ENCODE measurements around the gene CNP. TPM values are rescaled to one million over a fixed set of nuclear protein-coding genes. Genes with fewer than 3 reads are reported as not detected.

CNP gene
- total and polyA plus RNA-seq, 2 of the 8 experiments (the other 6 are each of a cell fraction or from before 2014, with no cell fraction given): 21.9 to 60.6 TPM

- CTCF ChIA-PET (ENCODE audit: partially characterized antibody): interaction anchor here (0.6 to 11.6 kb wide), 27 partner anchors 8 to 550 kb away, joined by 3 to 205 read pairs (median 4); partner anchors contain the start of genes ACLY, KLHL11, NKIRAS2 and ODAD4
- Histone ChIP-seq H3K36me3 (ENCODE audit: control insufficient read depth in 2 of 4, insufficient read depth in 4 of 4, low read length in 3 of 4) (no peaks in the 10 kb centered on the region), H3K79me1 (ENCODE audit: low read depth, low read length) (no peaks in the 10 kb centered on the region), H3K27ac (ENCODE audit: low read depth, low read length) (no peak overlapping the region), H2BK120ac (replicated peaks; ENCODE audit: low read depth, low read length) (no peak overlapping the region), H2AFZ (ENCODE audit: low read length) (no peak overlapping the region), H3K4me3 (ENCODE audit: extremely low read depth in 1 of 4, insufficient read depth in 2 of 4, low read depth in 3 of 4, low read length in 4 of 4) (no peak overlapping the region), H3K14ac (ENCODE audit: insufficient read length) (no peak overlapping the region), H3K79me2 (ENCODE audit: control insufficient read depth in 1 of 2, insufficient read depth in 2 of 2, low read length in 2 of 2) (no peaks in the 10 kb centered on the region), H3K18ac (ENCODE audit: extremely low read depth, low read length) (no peak overlapping the region), H3K9ac (replicated peaks in 1 of 4; ENCODE audit: extremely low read depth in 1 of 4, low read depth in 3 of 4, low read length in 3 of 4) (no peak overlapping the region), H3K4ac (replicated peaks; ENCODE audit: insufficient read length, low read depth, low read length) (no peak overlapping the region), H2BK20ac (ENCODE audit: low read length) (no peak overlapping the region), H4K20me1 (replicated peaks in 1 of 2; ENCODE audit: control insufficient read depth in 1 of 2, insufficient read depth in 2 of 2, low read length in 2 of 2) (no peaks in the 10 kb centered on the region), H2BK12ac (ENCODE audit: low read depth, low read length) (no peak overlapping the region), H3K4me1 (replicated peaks in 1 of 4; ENCODE audit: control insufficient read depth in 3 of 4, insufficient read depth in 4 of 4, low read length in 3 of 4) (peaks cover 7 to 20% (median 13%) of the 10 kb centered on the region in 4 experiments), H2AK5ac (ENCODE audit: low read depth, low read length) (no peak overlapping the region), H2BK15ac (ENCODE audit: low read length) (no peak overlapping the region; the same call in 1 of the 2 replicates), H2BK5ac (ENCODE audit: low read depth, low read length) (no peak overlapping the region), H3K9me3 (ENCODE audit: insufficient read depth in 2 of 2, low read depth in 1 of 2, low read length in 1 of 2) (no peaks in the 10 kb centered on the region), H4K91ac (replicated peaks; ENCODE audit: insufficient read length, low read length) (no peak overlapping the region), H3K23ac (ENCODE audit: insufficient read length) (no peak overlapping the region), H3K23me2 (ENCODE audit: low read depth, low read length) (peaks cover 6% of the 10 kb centered on the region; the same call in 1 of the 2 replicates), H3K4me2 (ENCODE audit: insufficient read depth in 1 of 2, low read depth in 2 of 2, low read length in 2 of 2) (no peak overlapping the region), H4K5ac (ENCODE audit: insufficient read length, low read depth, low read length) (no peak overlapping the region), H3K27me3 (replicated peaks in 1 of 4; ENCODE audit: control insufficient read depth in 3 of 4, extremely low read depth in 1 of 4, insufficient read depth in 3 of 4, low read length in 3 of 4) (no peaks in the 10 kb centered on the region), H4K8ac (ENCODE audit: extremely low read depth, insufficient read depth, low read length) (no peak overlapping the region), H3K56ac (replicated peaks; ENCODE audit: insufficient read length, low read depth, low read length) (no peak overlapping the region)
- FAIRE-seq (no peak), DNase-seq (ENCODE audit: low read depth in 1 of 2, low spot score in 2 of 2) (no peak)
- POLR2A ChIA-PET (ENCODE audit: partially characterized antibody): interaction anchor here (1.0 to 9.7 kb wide), 5 partner anchors 32 to 159 kb away, joined by 3 to 67 read pairs (median 3); partner anchors contain the start of genes ACLY, KAT2A and ODAD4
- WGBS, 2 experiments (ENCODE audit: extremely low coverage in 1 of 2, insufficient coverage in 1 of 2, insufficient read length in 1 of 2, insufficient replicate concordance in 2 of 2, low coverage in 1 of 2, low lambda C conversion rate in 2 of 2, missing lambda C conversion rate in 1 of 2): 82% methylated on average over 4 of the region's 5 CpGs; no CpG with 5 or more reads in 1 of the 2 experiments
- no peak for TF ChIP-seq SP1 (IDR thresholded peaks at IDR 0.05; ENCODE audit: low read depth, low read length)
- TF ChIP-seq CREB1 (IDR thresholded peaks at IDR 0.05): no peak
- no peak for TF ChIP-seq ASH2L (IDR thresholded peaks at IDR 0.05; ENCODE audit: low read length)
These were observed 4.5 kb upstream of the CNP start for GRCh38 chr17:41962111-41962510.

Data from H1 (cell line).